ENCODE data around the gene ERC1.
A peak's percentile ranks its signal among the peaks of the same experiment; 100 is the strongest.

The ERC1 gene

GRCh38 chr12:990661-991349 lies at the start of gene ERC1:
ERC1 (plus strand) TSS chr12:991223; CDS start chr12:1027904, 36,681 bp downstream.
- peak; percentile 42 for DNase-seq

- DNase-seq = no peak
Observed at GRCh38 chr12:943051-943450, 48.0 kb upstream of the ERC1 start.

GRCh38 chr12:944211-944610 lies 46.8 kb upstream of the ERC1 start:
- no peak for DNase-seq

GRCh38 chr12:946212-946611 lies 44.8 kb upstream of the ERC1 start:
- DNase-seq = no peak

GRCh38 chr12:946631-947030 lies 44.4 kb upstream of the ERC1 start:
- DNase-seq = no peak

GRCh38 chr12:948238-948637 lies 42.8 kb upstream of the ERC1 start:
- DNase-seq = no peak

- DNase-seq = peak; percentile 92
Observed at GRCh38 chr12:949453-950191, 41.4 kb upstream of the ERC1 start, which contains the start of gene RAD52. RAD52 (minus strand) TSS chr12:949694; CDS start chr12:933058, 16,636 bp downstream.

- no peak for DNase-seq
Observed at GRCh38 chr12:951176-951575, 39.8 kb upstream of the ERC1 start.

GRCh38 chr12:953776-954175 lies 37.2 kb upstream of the ERC1 start:
- no peak for DNase-seq

- no peak for DNase-seq
Observed at GRCh38 chr12:954741-955140, 36.3 kb upstream of the ERC1 start.

- no peak for DNase-seq
Observed at GRCh38 chr12:955939-956338, 35.1 kb upstream of the ERC1 start.

- DNase-seq = no peak
Observed at GRCh38 chr12:958588-959123, 32.4 kb upstream of the ERC1 start.

- DNase-seq = no peak
Observed at GRCh38 chr12:966724-967123, 24.3 kb upstream of the ERC1 start.

- DNase-seq = no peak
Observed at GRCh38 chr12:967641-968040, 23.4 kb upstream of the ERC1 start.

GRCh38 chr12:968545-968944 lies 22.5 kb upstream of the ERC1 start:
- no peak for DNase-seq

- DNase-seq = no peak
Observed at GRCh38 chr12:969821-970220, 21.2 kb upstream of the ERC1 start.

GRCh38 chr12:971991-972390 lies 19.0 kb upstream of the ERC1 start:
- DNase-seq = no peak

GRCh38 chr12:974271-974862 lies 16.7 kb upstream of the ERC1 start:
- DNase-seq = no peak

- DNase-seq = no peak
Observed at GRCh38 chr12:976644-977043, 14.4 kb upstream of the ERC1 start.

- DNase-seq = no peak
Observed at GRCh38 chr12:977156-977555, 13.9 kb upstream of the ERC1 start.

- no peak for DNase-seq
Observed at GRCh38 chr12:979349-979748, 11.7 kb upstream of the ERC1 start.

- no peak for DNase-seq
Observed at GRCh38 chr12:981176-981828, 9.7 kb upstream of the ERC1 start.

GRCh38 chr12:981961-982360 lies 9.1 kb upstream of the ERC1 start:
- DNase-seq = no peak
